Hepatocyte (in vitro differentiated cells): ENCODE measurements around the gene SRCIN1.

Source experiments
- CTCF ChIP-seq: fragments of 200-600 bp; sonication (generic); IDR thresholded peaks from 2 replicates; pipeline ENCODE4 v1.5.1; 2016; ENCODE audit warnings: antibody characterized with exemption, mild to moderate bottlenecking; ENCODE audit not compliant: poor library complexity
- EZH2 ChIP-seq: fragments of 200-600 bp; sonication (generic); IDR thresholded peaks from 2 replicates; pipeline ENCODE4 v1.6.1; 2016; ENCODE audit warnings: antibody characterized with exemption, mild to moderate bottlenecking, borderline replicate concordance
- EZH2phosphoT487 ChIP-seq: fragments of 200-600 bp; sonication (generic); IDR thresholded peaks from one replicate; pipeline ENCODE4 v1.6.1; 2018; ENCODE audit warnings: antibody characterized with exemption, mild to moderate bottlenecking, low read depth, moderate library complexity; ENCODE audit not compliant: unreplicated experiment, severe bottlenecking

GRCh38 chr17:38498353-38498752, 107.4 kb downstream of the SRCIN1 start:
- TF ChIP-seq EZH2 (no peak), CTCF (no peak), EZH2phosphoT487 (no peak)
